Tibial nerve (tissue), 4 donors: ENCODE measurements around the gene PLD3. TPM values are rescaled to one million over a fixed set of nuclear protein-coding genes. Genes with fewer than 3 reads are reported as not detected.
"Not testable (repeated sequence)": the region's sequence is repeated elsewhere in the genome, so short reads cannot be mapped to it uniquely, and the experiment has no call there.

ENCODE experiments used
- DNase-seq, 2 donors: peaks; one replicate each; pipeline ENCODE4 v3.0.0-alpha.2; 2019; ENCODE audit warnings: low spot score in 2 of 2
- H3K27ac ChIP-seq, 4 donors: fragments of 200-600 bp; sonication (generic) in 3 of 4; one replicate each; pipeline ENCODE4 v1.5.1; 2017 to 2019; ENCODE audit warnings: mild to moderate bottlenecking in 1 of 4
- H3K27me3 ChIP-seq, 2 donors: fragments of 200-600 bp; sonication (generic) in 1 of 2; one replicate each; pipeline versions ENCODE4 v1.5.1 to v1.6.0; 2017 to 2019
- H3K36me3 ChIP-seq, 3 donors: fragments of 200-600 bp; sonication (generic); one replicate each; pipeline ENCODE4 v1.5.1; 2018 to 2019
- H3K4me1 ChIP-seq, 4 donors: fragments of 200-600 bp; sonication (generic) in 3 of 4; one replicate each; pipeline ENCODE4 v1.5.1; 2017 to 2019
- H3K4me3 ChIP-seq, 4 donors: fragments of 200-600 bp; sonication (generic) in 3 of 4; one replicate each; pipeline ENCODE4 v1.5.1; 2017 to 2019; ENCODE audit warnings: mild to moderate bottlenecking in 1 of 4, moderate library complexity in 1 of 4
- H3K9me3 ChIP-seq, 4 donors: fragments of 200-600 bp; sonication (generic) in 3 of 4; one replicate each; pipeline ENCODE4 v1.5.1; 2017 to 2019
- CTCF ChIP-seq, 5 experiments: fragments of 200-600 bp in 3 of 5; fragments of 450-650 bp in 2 of 5; sonication (generic) in 3 of 5; IDR thresholded peaks; one replicate each; pipeline ENCODE4 v1.5.1; 2016 to 2019; ENCODE audit warnings: antibody characterized with exemption in 5 of 5, mild to moderate bottlenecking in 3 of 5, moderate library complexity in 2 of 5
- EP300 ChIP-seq, 2 donors: sonication (generic); formaldehyde crosslinking; IDR thresholded peaks; one replicate each; pipeline ENCODE4 v1.6.1; 2017; ENCODE audit warnings: antibody characterized with exemption in 2 of 2, mild to moderate bottlenecking in 1 of 2
- POLR2A ChIP-seq, 2 donors: fragments of 450-650 bp; IDR thresholded peaks; one replicate each; pipeline ENCODE4 v1.6.1; 2017; ENCODE audit warnings: antibody characterized with exemption in 2 of 2, mild to moderate bottlenecking in 2 of 2, moderate library complexity in 2 of 2
- WGBS, 2 donors: methylation state at CpG; one replicate each; pipeline ENCODE4 v1.1.5; 2018; 5-methylcytosine and 5-hydroxymethylcytosine counted together
- total RNA-seq, 4 donors: library from RNA; depleted of rRNA; stranded (reverse); fragments of >200 nt; gene quantifications; one replicate each; pipeline ENCODE4 v1.1.0, GENCODE V29; 2016

Gene PLD3
- total RNA-seq, 4 donors from 2014 or later: 259 to 352 (median 281) TPM

- no peaks in the 10 kb centered on the region for H3K27me3 ChIP-seq
- H3K4me3 ChIP-seq: no peak overlapping the region
- H3K4me1 ChIP-seq: no peaks in the 10 kb centered on the region
- no peaks in the 10 kb centered on the region for H3K9me3 ChIP-seq
- WGBS, 2 donors: 55 to 75% methylated on average over 6 of the region's 6 CpGs
- DNase-seq: no peak
- H3K36me3 ChIP-seq: peaks cover 0 to 89% (median 21%) of the 10 kb centered on the region in 3 donors
- H3K27ac ChIP-seq: no peak overlapping the region
- TF ChIP-seq CTCF (IDR thresholded peaks at IDR 0.05) (no peak), EP300 (IDR thresholded peaks at IDR 0.05) (no peak), POLR2A (IDR thresholded peaks at IDR 0.05) (no peak)
Measured at GRCh38 chr19:40332669-40333068, 15.8 kb upstream of the PLD3 start.

DNA sequence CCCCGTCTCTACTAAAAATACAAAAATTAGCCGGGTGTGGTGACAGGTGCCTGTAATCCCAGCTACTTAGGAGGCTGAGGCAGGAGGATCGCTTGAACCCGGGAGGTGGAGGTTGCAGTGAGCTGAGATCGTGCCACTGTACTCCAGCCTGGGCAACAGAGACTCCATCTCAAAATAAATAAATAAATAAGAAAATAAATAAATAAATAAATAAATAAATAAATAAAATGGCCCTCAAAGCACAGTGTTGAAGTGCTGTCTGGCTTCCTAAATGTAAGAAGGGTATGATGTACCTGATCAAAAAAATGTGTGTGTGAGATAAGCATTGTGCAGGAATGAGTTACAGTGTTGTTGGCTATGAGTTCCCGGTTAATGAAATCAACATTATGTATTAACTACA, 15.4 kb upstream of the PLD3 start:
- not testable (repeated sequence) for H3K4me1 ChIP-seq, H3K9me3 ChIP-seq, H3K4me3 ChIP-seq, H3K27me3 ChIP-seq, H3K27ac ChIP-seq, DNase-seq
- H3K36me3 ChIP-seq: peaks cover 0 to 85% (median 18%) of the 10 kb centered on the region in 3 donors
- 90 to 94% methylated on average over 6 of the region's 6 CpGs for WGBS, 2 donors

DNA sequence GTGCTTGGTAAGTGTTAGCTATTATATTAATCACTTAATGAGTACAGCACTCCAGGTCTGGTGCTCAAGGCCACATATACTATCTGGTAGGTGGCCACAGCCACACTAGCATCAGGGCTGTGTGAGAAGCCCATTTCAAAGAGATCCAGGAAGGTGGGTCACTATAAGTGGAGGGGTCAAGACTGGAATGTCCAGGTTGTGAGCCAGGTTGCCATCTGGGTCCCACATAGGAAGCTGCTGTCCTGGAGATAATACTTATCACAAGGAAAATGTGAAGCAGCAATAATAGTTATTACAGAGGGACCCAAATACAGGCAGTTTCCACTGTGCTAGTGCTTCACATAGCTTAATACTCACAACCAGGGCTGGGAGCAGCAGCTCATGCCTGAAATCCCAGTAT, 13.4 kb upstream of the PLD3 start:
- Histone ChIP-seq H3K4me1 (no peaks in the 10 kb centered on the region), H3K27ac (no peak overlapping the region), H3K27me3 (no peaks in the 10 kb centered on the region), H3K9me3 (no peaks in the 10 kb centered on the region), H3K4me3 (no peak overlapping the region), H3K36me3 (peaks cover 0 to 81% (median 18%) of the 10 kb centered on the region in 3 donors)
- no peak for DNase-seq
- TF ChIP-seq POLR2A (IDR thresholded peaks at IDR 0.05) (no peak), EP300 (IDR thresholded peaks at IDR 0.05) (no peak), CTCF (IDR thresholded peaks at IDR 0.05) (no peak)

GRCh38 chr19:40335855-40336600, 12.5 kb upstream of the PLD3 start:
- WGBS, 2 donors: 94 to 97% methylated on average over 15 of the region's 15 CpGs
- H3K4me3 ChIP-seq: no peak overlapping the region

GRCh38 chr19:40336601-40336900, 11.9 kb upstream of the PLD3 start:
- TF ChIP-seq POLR2A (IDR thresholded peaks at IDR 0.05) (no peak), CTCF (IDR thresholded peaks at IDR 0.05) (no peak), EP300 (IDR thresholded peaks at IDR 0.05) (no peak)
- no peaks in the 10 kb centered on the region for H3K27me3 ChIP-seq
- no peaks in the 10 kb centered on the region for H3K9me3 ChIP-seq
- no peak for DNase-seq
- peaks cover 0 to 80% (median 13%) of the 10 kb centered on the region in 3 donors for H3K36me3 ChIP-seq
- no peak overlapping the region for H3K4me3 ChIP-seq
- H3K27ac ChIP-seq: no peak overlapping the region
- H3K4me1 ChIP-seq: no peaks in the 10 kb centered on the region
- WGBS, 2 donors: 92 to 97% methylated on average over 1 to 2 of the region's 2 CpGs

More at GRCh38 chr19:40335855-40336600, 12.5 kb upstream of the PLD3 start:
- Histone ChIP-seq H3K9me3 (no peaks in the 10 kb centered on the region), H3K27me3 (no peaks in the 10 kb centered on the region), H3K4me1 (no peaks in the 10 kb centered on the region), H3K27ac (no peak overlapping the region), H3K36me3 (peaks cover 0 to 80% (median 18%) of the 10 kb centered on the region in 3 donors)
- no peak for DNase-seq
- no peak for TF ChIP-seq EP300 (IDR thresholded peaks at IDR 0.05)
- TF ChIP-seq POLR2A (IDR thresholded peaks at IDR 0.05): no peak
- TF ChIP-seq CTCF (IDR thresholded peaks at IDR 0.05): no peak
